ENCODE measurements around the gene BNIP3.
"Not testable (repeated sequence)": the region's sequence is repeated elsewhere in the genome, so short reads cannot be mapped to it uniquely, and the experiment has no call there.

The BNIP3 gene

DNA sequence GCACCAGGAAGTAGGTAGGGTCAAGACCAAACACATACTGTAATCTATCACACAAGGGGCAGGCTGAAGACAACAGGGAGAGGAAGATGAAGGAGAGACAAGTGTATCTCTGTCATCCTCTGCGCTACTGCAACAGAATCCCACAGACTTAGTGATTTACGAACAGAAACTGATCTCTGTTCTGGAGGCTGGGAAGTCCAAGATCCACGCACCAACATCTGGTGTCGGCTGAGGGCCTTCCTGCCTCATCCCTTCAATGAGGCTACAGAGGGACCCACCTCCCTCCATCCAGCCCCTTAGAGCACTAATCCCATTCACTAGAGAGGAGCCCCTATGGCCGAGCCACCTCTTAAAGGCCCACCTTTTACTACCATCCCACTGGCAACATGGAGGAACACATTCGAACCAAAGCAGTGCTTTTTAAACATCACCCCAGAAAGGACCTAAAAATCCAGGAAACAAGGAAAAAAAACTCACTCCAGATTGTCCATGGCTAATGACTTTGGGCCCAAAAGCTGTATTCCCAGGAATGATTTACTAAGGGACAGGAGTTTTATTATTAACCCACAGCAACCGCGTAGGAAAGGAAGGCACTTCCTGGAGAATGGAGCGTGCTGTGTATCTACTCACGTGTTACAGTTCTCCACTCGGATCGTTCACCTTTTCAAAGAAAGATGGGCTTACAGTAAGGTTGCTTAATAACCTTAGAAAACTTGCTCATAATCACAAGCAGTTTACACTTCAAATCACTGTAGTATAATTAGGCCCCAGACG is 4.2 kb downstream of the BNIP3 start:
- FAIRE-seq, result no peak

DNA sequence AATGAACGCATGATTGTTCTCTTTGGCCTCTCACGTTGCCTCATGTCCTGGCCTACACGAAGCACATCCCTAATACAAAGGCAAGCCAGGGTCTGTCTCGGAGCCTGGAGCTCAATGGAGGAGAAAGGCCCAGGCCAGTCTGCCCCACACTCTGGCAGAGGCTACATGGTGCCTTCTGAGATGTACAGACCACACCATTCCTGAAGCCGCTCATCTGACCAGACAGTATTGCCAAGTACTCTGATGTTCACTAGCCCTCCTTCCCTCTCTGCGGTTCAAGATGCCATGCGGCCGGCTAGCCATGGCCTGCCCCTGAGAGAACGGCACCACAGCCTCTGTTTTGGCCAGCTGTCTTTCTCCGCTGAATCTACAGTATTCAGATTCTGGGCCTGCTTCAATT is 5.9 kb downstream of the BNIP3 start:
- FAIRE-seq, result no peak

DNA sequence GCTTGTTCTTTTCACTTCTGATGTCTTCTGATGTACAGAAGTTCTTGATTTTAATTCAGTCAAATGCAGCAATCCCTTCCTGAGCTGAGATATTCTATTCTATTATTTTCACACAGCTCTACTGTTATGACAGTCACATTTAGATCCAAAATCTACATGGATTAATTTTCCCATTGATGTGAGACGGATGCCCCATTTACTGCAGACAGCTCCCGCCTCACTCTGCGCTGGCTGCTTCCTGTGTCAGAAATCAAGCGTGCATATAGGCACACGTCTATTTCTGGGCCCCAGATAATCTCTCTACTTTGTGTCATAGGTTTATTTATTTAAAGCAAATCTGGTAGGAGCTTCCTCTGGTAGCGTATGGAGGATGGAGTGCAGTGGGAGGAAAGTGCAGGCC is 6.7 kb downstream of the BNIP3 start:
- no peak for FAIRE-seq

DNA sequence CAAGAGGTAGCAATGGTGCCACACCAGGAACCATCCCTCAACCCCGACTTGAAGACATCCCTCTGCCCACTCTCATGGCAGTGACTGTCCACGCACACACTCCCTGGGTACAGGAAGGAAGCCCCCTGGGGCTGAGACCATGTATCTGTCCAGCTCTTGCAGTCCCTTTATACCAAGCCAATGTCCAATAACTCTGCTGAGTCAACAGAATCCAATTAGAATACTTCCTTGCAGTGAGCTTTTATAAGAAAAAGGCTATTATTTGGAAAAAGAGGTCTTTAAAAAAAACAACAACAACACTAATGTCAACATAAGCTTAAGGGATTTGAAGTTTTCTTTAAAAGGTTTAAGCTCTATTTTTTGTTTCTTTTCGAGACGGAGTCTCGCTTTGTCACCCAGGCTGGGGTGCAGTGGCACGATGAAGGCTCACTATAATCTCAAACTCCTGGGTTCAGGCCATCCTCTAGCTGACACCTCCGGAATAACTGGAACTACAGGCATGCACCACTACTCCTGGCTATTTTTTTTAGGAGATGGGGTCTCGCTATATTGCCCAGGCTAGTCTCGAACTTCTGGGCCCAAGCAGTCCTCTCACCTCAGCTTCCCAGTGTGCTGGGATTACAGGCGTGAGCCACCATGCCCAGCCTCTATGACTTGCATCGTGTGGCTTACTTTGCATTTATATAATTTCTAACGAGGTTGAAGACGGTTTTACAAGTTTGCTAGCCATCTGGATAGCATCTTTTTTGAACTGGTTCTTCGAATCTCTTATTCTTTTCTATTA is 7.5 kb downstream of the BNIP3 start:
- FAIRE-seq, result no peak

DNA sequence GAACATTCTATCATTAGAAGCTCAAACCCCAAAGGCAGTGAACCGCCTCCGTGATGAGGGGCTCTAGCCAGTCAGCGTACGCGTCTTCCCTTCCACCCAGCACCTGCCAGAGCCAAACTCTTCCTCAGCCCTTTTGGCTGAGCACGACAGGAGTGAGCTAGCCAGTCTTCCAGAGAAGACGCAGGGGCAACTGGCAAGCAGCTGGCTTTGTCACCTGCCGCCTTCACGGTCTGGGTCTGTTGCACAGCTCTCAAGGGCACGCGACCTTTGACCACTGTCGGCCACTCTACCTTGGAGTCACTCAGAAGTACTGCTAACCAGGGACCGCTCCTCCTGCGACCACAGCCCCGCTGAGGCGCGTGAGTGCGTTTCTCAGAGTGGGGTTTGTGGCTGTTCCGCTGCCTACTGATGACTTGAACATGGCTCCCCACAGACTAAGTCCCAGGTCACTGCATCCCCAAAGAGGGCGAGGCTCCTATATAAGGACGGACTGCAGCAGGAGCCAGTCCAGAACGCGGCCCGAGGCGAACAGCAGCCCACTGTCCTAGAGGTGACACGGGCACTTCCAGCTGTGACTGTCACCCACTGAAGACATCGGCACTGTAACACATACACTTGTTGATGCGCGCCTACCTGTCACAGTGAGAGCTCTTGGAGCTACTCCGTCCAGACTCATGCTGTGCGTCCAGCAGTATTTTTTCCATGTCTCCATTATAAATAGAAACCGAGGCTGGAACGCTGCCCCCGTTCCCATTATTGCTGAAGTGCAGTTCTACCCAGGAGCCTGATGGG is 8.4 kb downstream of the BNIP3 start:
- no peak for FAIRE-seq

DNA sequence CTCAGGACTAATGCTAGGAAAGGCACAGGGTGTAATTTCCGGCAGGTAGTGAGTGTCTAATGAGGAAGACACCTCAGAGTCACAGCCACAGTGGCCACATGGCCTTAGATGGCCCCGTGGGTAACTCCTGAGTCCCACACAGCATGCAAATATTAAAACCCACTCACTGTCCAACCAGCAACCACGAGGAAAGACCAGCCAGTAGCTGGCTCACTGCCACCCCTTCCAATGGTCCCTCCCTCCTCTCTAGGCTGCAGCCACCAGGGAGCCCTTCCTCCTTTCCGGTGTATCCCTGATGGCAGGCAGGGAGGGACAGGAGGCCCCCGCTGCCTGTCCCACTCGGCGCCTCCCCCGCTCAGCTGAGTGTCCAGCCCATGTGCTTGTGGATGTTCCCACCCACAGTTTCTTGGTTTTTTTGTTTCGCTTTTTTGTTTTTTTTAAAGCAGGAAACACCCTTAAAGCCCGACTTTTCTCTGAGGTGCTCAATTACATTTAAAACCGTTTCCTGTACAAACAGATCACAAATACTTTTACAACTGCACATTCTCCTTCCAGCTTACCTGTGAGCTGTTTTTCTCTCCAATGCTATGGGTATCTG is 9.2 kb downstream of the BNIP3 start:
- no peak for FAIRE-seq

DNA sequence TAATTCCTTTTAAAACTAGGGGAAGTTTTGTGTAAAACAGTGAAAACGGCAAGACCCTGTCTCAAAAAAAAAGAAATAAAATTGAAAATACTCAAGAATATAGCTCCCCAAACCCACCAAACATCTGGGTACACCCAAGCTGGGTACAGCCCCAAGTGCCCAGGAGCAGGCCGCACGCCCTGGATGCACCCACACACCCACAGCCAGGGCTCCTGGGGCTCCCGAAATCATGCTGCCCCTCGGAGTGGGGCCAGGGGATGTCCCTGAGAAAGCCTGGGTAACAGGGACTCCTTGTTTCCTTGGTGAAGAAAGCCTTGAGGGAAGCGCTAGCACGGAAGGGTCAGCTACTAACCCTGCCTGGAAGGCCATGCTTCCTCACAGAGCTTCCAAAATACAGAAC is 10.1 kb downstream of the BNIP3 start:
- no peak for FAIRE-seq

DNA sequence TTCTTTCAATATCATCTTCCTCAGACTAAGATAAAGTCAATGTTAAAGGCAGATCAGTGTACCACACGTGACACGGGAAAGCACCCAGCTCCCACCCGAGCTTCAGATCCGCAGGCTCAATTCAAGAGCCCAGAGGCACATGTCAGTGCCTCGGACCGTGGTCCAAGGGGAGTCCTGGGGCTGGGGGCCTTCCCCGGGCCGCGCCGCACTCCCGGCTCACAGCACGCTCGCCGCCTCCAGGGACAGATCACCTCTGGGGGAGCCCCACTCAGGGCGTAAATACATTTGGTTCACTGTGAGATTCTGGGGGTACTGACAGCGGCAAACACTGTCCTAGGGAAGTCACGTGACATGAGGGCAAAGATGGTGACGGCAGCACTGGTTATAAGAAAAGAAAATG is 10.8 kb downstream of the BNIP3 start:
- FAIRE-seq, result no peak

DNA sequence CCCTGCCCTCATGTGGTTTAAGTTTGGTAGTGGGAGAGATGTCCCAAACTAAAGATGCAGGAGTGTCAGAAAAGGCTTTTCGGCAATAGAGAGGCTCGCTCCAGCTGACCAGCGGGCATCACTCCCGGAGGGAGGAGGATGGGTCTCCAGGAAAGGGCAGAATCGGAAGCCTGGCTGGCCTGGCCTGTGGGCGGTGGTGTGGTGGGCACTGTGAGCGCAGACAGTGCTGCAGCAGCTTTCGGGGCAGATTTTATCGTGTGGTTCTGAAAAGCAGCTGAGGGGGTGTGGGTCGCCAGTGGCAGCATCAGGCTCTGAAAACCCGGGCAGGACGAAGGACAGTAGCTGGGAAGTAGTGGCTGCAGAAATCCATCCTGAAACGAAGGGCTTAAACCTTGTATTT is 12.8 kb downstream of the BNIP3 start:
- no peak for FAIRE-seq

DNA sequence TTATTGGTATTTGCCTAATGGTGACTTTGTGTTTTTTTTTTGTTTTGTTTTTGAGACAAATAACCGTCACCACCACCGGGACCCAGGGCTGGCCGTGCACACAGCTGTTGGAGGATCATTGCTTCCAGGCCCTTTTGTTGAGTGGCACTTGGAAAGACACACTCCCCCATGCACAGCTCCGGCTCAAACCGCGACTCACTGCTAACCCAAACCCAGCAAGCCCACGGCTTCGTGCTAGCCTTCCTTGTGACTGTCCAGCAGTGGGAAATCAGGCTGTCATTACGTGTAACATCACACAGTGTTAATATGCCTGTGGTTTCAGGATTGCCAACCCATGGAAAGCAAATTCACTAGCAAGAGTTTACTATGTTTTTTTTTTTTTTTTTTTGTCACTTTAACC is 17.4 kb downstream of the BNIP3 start:
- no peak for FAIRE-seq

DNA sequence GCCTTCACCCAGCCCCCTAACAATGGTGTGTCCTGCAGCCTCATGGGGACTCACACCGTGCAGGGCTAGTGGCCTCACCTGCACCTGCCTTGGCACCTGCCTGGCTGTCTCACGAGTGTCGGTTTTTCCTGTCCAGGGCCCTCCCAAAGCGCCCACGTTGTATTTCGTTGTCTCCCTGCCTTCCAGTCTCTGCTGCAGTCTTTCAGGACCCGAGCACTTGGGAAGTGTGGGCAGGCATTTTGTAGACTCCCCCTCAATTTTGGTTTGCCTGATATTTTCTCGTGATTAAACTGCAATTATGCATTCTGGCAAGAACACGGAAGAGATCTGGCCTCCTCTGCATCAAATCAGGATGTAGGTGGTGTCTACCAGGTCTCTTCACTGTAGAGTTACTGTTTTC is 17.9 kb downstream of the BNIP3 start:
- FAIRE-seq, result no peak

DNA sequence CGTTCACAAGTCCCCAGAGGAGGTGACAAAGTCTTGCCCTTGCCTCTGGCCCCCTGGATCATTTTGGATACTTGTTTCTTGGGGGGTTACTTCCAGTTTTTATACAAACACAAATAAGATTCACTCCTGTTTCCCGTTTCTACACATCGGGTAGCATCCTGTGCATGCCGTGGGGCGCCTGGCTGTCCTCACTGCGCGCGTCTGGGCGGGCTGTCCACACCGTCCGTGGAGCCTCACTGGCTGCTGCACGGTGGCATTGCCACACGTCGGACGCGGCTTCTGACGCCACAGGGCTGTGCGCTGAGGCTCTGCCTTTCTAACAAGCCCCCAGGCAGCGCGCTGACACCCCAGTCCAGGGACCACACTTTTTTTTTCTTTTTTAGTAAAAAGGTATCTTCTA is 18.4 kb downstream of the BNIP3 start:
- FAIRE-seq, result no peak

DNA sequence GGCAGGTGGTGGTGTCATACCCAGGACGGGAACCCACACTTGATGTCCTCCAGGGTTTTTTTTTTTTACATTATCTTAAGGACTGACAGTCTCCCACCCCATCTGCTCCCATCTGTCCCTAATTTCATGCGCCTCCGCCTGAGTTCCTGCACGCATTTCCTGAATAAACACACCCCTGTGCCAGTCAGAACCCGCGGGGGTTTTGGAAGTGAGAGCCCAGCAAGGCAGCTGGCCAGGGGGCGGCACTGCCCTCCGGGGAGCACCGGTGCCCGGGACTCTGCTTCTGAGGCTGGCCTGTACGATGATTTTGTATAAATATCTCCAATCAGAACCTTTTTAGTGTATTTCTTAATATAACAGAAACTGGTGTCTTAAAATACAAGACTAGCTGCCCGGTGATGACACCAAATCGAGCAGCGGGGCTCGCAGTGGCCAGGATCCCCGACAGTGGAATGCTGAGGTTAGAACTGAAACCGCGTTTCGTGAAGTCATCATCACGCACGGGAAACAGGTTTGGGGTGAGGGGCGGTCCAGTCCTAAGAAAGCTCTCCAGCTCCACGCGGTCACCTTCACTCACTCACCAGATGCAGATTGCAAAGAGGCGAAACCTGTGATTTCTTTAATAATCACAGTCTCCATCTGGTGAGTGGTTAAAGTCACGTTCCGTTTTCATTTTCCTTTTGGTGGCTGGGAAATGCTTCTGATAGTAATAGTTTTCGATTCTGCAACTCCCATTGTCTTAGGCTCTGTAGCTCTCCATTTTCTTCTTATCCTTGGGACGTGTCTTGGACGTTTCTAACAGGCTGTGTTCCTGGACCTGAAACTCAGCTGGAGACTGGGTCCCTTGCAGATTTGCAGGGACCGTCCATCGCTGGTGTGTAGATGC is 19.7 kb downstream of the BNIP3 start:
- FAIRE-seq, result no peak

DNA sequence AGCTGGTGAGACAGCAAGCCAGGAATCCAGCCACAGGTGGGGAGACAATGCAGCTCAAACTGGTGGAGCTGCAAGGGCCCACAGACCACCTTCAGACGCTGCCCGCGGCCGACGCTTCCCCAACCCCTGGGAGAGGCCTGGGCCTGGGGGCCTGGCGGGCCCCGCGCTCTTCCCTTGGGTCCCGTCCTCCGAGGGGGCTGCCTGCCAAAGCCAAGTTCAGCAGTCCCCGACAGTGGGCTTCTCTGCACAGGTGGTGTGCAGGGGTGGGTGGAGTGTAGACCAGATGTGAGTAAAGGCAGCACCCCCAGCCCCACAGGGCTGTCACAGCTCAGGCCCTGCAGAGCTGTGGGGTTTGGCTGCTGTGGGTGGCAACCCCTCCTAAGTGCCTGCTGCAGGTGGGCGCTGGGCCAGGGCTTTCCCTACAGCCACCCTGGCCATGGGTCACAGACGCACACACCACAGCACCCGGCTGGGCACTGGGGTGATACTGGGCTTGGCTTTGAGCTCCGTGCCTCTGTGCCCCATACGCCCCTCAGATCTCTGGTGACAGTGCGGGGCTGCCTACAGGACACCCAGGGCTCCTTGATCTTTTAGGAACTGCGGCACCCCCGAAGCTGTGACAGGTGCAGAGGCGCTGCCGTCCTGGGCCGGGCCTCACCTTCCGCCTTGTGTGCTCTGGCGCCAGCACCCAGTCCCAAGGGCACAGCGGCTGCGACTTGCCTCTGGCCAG is 20.5 kb downstream of the BNIP3 start:
- no peak for FAIRE-seq

DNA sequence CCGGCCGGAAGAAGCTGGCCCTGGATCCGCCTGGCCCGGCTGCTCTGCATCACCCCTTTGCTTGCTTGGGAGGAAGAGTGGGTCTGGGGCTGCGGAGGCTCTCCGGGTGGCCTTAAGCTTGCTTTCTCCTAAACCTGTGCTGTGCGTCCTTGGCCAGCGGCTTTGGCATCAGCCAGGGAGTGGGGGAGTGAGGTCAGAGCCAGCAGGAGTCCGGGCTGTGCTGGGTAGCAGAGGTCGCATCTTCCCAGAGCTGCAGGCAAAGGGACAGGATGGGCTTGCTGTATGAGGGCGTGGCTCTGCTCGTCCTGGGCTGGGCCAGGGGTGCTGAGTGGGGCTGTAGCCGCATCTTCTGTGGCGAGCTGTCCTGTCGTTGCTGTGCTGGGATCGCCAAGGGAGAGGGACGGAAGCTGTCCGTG is 21.1 kb downstream of the BNIP3 start:
- no peak for FAIRE-seq

DNA sequence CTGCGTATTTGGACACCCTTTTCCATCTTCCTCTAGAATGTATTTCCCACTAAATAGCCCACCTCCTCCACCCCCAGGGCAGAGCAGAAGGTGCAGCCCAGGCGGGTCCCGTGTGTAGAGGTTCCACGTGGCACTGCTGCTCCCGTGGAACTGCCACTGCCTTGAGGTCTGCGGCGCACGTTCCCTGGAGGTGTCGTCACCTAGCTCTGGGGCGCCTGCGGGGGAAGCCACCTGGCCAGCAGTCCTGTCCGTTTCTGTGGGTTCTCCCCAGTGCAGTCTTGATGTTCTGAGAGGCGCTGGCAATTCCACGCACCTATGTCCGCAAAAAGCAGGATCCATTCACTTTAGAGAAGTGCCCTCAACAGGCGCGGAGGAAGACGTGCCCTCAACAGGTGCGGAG is 21.9 kb downstream of the BNIP3 start:
- no peak for FAIRE-seq

DNA sequence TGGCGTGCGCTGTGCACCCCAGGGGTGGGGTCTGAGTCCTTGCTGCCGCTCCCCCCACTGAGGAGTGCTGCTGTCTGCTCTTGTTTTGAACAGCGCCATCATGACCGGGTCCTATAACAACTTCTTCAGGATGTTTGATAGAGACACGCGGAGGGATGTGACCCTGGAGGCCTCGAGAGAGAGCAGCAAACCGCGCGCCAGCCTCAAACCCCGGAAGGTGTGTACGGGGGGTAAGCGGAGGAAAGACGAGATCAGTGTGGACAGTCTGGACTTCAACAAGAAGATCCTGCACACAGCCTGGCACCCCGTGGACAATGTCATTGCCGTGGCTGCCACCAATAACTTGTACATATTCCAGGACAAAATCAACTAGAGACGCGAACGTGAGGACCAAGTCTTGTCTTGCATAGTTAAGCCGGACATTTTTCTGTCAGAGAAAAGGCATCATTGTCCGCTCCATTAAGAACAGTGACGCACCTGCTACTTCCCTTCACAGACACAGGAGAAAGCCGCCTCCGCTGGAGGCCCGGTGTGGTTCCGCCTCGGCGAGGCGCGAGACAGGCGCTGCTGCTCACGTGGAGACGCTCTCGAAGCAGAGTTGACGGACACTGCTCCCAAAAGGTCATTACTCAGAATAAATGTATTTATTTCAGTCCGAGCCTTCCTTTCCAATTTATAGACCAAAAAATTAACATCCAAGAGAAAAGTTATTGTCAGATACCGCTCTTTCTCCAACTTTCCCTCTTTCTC is 26.0 kb downstream of the BNIP3 start:
- no peak for FAIRE-seq

DNA sequence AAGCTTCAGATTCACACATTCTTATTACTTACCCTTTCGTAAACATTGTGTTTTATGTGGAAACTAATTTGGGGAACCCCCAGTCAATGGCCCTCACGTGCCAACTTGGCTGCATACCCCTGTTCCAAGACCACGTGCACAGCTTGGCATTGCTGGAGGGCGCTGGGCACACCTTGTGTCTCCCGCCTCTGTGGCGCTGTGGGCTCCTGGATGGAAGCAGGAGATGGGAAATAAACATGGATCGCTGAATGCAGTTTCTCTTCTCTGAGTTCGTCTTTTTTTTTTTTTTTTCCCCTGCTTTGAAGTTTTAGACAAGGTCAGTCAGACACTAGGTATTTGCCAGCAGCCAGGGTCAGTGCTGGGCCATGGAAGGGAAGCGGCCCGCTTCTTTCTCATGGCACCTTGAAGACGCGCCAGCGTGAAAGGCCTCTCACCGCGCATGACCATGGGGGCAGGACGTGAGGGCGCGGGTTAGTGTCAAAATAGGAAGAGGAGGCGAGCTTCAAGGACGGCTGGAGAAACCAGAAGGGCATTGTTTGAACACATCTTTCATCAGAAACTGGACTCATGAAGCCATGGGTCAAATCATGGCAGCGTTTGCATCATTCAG is 27.3 kb downstream of the BNIP3 start:
- no peak for FAIRE-seq

DNA sequence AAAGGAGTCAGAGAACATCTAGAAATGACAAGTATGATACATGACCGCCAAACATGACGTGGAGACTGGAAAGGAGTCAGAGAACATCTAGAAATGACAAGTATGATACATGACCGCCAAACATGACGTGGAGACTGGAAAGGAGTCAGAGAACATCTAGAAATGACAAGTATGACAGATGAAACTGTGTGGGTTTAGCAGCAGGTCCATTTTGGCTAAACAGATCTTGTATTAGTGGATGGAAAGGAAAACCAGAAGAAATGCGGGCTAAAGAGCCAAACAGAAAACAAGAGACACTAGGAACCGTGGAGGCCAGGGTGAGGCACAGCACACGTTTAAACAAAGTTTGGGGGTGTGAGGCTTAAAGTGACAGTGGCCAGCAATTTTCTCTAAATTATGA is 31.8 kb downstream of the BNIP3 start:
- FAIRE-seq, result not testable (repeated sequence)
